OCI-LY7 (cell line): ENCODE measurements around the gene LRRC55. TPM values are rescaled to one million over a fixed set of nuclear protein-coding genes. Genes with fewer than 3 reads are reported as not detected.

Experiments used
- BruUV-seq: library from RNA; stranded (reverse); fragments of 400-500 nt; replicated peaks from 2 replicates; lab custom pipeline; 2021; lab: Mats Ljungman, UMichigan
- CTCF ChIA-PET: fragments of 300-600 bp; sonication (Branson Sonifier 250); formaldehyde crosslinking; loops from one replicate; lab custom pipeline; 2022; ENCODE audit warnings: antibody characterized with exemption; ENCODE audit not compliant: unreplicated experiment; lab: Charles Lee
- POLR2A ChIA-PET: fragments of 300-600 bp; sonication (Branson Sonifier 250); formaldehyde crosslinking; loops from one replicate; lab custom pipeline; 2022; ENCODE audit warnings: antibody characterized with exemption; lab: Charles Lee
- DNase-seq: peaks from one replicate; pipeline ENCODE4 v3.0.0-alpha.2; 2015; ENCODE audit warnings: low spot score
- H2AFZ ChIP-seq: fragments of 200-600 bp; sonication (generic), shearing (Covaris generic); 2 replicates; pipeline ENCODE4 v1.6.1; 2014; ENCODE audit warnings: mild to moderate bottlenecking, antibody characterized with exemption, low read length, moderate library complexity
- H3K27ac ChIP-seq: fragments of 200-600 bp; sonication (generic); 2 replicates; pipeline ENCODE4 v1.5.1; 2014; ENCODE audit warnings: mixed run types, low read depth, mild to moderate bottlenecking, moderate library complexity, low read length, inconsistent platforms; ENCODE audit not compliant: poor library complexity, severe bottlenecking
- H3K36me3 ChIP-seq: fragments of 200-600 bp; sonication (generic); 2 replicates; pipeline ENCODE4 v1.6.1; 2014; ENCODE audit warnings: mild to moderate bottlenecking, antibody characterized with exemption, low read length, moderate library complexity, mixed read lengths; ENCODE audit not compliant: insufficient read depth
- H3K4me1 ChIP-seq: fragments of 200-600 bp; sonication (generic); 2 replicates; pipeline ENCODE4 v1.5.1; 2014; ENCODE audit warnings: mild to moderate bottlenecking, low read length; ENCODE audit not compliant: insufficient read depth, poor library complexity, severe bottlenecking
- H3K4me2 ChIP-seq: fragments of 200-600 bp; sonication (generic); 2 replicates; pipeline ENCODE4 v1.6.1; 2014; ENCODE audit warnings: mild to moderate bottlenecking, low read length
- H3K4me3 ChIP-seq: fragments of 200-600 bp; sonication (generic); 2 replicates; pipeline ENCODE4 v1.5.1; 2014; ENCODE audit warnings: mild to moderate bottlenecking, low read depth, low read length; ENCODE audit not compliant: poor library complexity, severe bottlenecking
- H3K79me2 ChIP-seq: fragments of 200-600 bp; sonication (generic); 2 replicates; pipeline ENCODE4 v1.6.1; 2016; ENCODE audit warnings: low read depth, mild to moderate bottlenecking, low read length, moderate library complexity, mixed read lengths; ENCODE audit not compliant: insufficient read depth
- H3K9me2 ChIP-seq: fragments of 200-600 bp; sonication (generic); 2 replicates; pipeline ENCODE4 v1.6.1; 2016; ENCODE audit warnings: mild to moderate bottlenecking, low read length, mixed read lengths; ENCODE audit not compliant: insufficient read depth
- H3K9me3 ChIP-seq: fragments of 200-600 bp; sonication (generic); 2 replicates; pipeline ENCODE4 v1.6.1; 2014; ENCODE audit warnings: mild to moderate bottlenecking, mixed run types, low read length, mixed read lengths
- H4K20me1 ChIP-seq: fragments of 200-600 bp; sonication (generic); 2 replicates; pipeline ENCODE4 v1.6.1; 2014; ENCODE audit warnings: mild to moderate bottlenecking, antibody characterized with exemption, low read length, moderate library complexity, mixed read lengths; ENCODE audit not compliant: insufficient read depth
- EZH2phosphoT487 ChIP-seq: fragments of 200-600 bp; sonication (generic); IDR thresholded peaks from 2 replicates; pipeline ENCODE4 v1.6.1; 2018; ENCODE audit warnings: low read depth, borderline replicate concordance, mild to moderate bottlenecking, mixed run types, antibody characterized with exemption, low read length, moderate library complexity, mixed read lengths
- intact Hi-C: fragments of 100-400 bp; cut with micrococcal nuclease; formaldehyde crosslinking; loops from one replicate; pipeline ENCODE4 v1.10.0; 2022; ENCODE audit not compliant: unreplicated experiment
- total RNA-seq, 2 experiments: library from RNA; depleted of rRNA in 1 of 2; stranded (reverse); fragments of >200 nt in 1 of 2; shearing (Covaris generic) in 1 of 2; gene quantifications; 2 replicates each; pipeline ENCODE4 v1.2.3, GENCODE V29; 2014 to 2022
- TF ChIP-seq, protein P1 (sequence below): fragments of 200-600 bp; sonication (generic); conservative IDR thresholded peaks from 2 replicates; pipeline ENCODE4 v1.5.1; 2014; ENCODE audit warnings: mild to moderate bottlenecking, antibody characterized with exemption, low read length, moderate library complexity, mixed read lengths

The LRRC55 gene
- total RNA-seq, 2 experiments from 2014 or later: not detected

DNA sequence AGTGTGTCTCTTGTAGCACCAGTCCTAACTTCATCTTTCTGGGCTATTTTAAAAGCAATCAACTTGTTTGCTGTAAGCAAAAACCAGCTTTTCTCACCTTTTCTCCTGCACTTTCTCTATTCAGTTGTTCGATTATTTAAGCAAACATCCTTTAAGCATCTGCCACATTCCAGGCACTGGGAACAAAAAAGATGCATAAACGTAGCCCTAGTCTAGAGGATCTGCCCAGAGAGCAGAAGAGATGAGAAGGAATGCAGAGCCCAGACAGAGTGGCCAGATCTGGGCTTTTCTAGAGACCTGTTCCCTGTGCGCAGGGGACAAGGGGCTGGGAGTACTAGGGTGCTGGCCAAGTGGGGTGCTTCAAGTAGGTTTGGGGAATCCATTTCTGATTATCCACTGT is 46.8 kb downstream of the LRRC55 start:
- intact Hi-C loops: no loop called here
- no peak overlapping the region for H3K27ac ChIP-seq
- TF ChIP-seq EZH2phosphoT487: no peak
- TF ChIP-seq, protein P1, sequence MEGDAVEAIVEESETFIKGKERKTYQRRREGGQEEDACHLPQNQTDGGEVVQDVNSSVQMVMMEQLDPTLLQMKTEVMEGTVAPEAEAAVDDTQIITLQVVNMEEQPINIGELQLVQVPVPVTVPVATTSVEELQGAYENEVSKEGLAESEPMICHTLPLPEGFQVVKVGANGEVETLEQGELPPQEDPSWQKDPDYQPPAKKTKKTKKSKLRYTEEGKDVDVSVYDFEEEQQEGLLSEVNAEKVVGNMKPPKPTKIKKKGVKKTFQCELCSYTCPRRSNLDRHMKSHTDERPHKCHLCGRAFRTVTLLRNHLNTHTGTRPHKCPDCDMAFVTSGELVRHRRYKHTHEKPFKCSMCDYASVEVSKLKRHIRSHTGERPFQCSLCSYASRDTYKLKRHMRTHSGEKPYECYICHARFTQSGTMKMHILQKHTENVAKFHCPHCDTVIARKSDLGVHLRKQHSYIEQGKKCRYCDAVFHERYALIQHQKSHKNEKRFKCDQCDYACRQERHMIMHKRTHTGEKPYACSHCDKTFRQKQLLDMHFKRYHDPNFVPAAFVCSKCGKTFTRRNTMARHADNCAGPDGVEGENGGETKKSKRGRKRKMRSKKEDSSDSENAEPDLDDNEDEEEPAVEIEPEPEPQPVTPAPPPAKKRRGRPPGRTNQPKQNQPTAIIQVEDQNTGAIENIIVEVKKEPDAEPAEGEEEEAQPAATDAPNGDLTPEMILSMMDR: no peak
- no peak overlapping the region for H3K4me3 ChIP-seq
- H3K79me2 ChIP-seq: no peaks in the 10 kb centered on the region
- DNase-seq: no peak
- ChIA-PET POLR2A (no interaction called here), CTCF (no interaction called here)
- H4K20me1 ChIP-seq: no peaks in the 10 kb centered on the region
- H3K4me2 ChIP-seq: no peak overlapping the region
- H3K4me1 ChIP-seq: no peaks in the 10 kb centered on the region
- H3K9me3 ChIP-seq: no peaks in the 10 kb centered on the region
- no TSS peak for BruUV-seq
- no peaks in the 10 kb centered on the region for H3K36me3 ChIP-seq
- no peak overlapping the region for H2AFZ ChIP-seq
- no peaks in the 10 kb centered on the region for H3K9me2 ChIP-seq

DNA sequence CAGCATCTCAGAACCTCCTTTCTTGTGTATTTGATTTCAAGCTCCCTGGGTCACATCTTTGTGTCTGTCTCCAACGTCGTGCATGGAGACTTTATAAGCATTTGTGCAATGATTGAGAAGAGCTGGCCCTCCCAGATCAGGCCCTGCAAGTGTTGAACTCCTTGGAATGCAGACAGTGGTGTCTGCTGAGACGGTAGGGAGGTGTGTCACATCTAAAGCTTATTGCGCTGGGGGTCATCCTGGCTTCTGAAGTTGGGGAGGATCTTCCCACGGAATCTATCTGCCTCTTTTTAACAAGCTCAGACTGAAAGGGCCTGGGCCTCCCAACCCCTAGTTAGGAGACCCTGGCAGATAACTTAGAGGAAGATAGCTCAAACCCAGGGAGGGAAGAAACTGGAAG is 48.6 kb downstream of the LRRC55 start:
- POLR2A ChIA-PET: interaction anchor here (0.7 kb wide), 1 partner anchor 21 kb away, joined by 3 read pairs; no protein-coding TSS in a partner anchor

More for the DNA sequence above, 48.6 kb downstream of the LRRC55 start:
- no peaks in the 10 kb centered on the region for H4K20me1 ChIP-seq
- BruUV-seq: no TSS peak
- H3K9me2 ChIP-seq: no peaks in the 10 kb centered on the region
- H3K4me2 ChIP-seq: no peak overlapping the region
- no peak overlapping the region for H2AFZ ChIP-seq
- no peak for DNase-seq
- H3K36me3 ChIP-seq: no peaks in the 10 kb centered on the region
- intact Hi-C loops: no loop called here
- no peaks in the 10 kb centered on the region for H3K9me3 ChIP-seq
- TF ChIP-seq, protein P1: no peak
- TF ChIP-seq EZH2phosphoT487: no peak
- H3K4me3 ChIP-seq: no peak overlapping the region
- no peaks in the 10 kb centered on the region for H3K79me2 ChIP-seq
- no peaks in the 10 kb centered on the region for H3K4me1 ChIP-seq
- H3K27ac ChIP-seq: no peak overlapping the region
- CTCF ChIA-PET: no interaction called here
